Mesothelial cell of epicardium (in vitro differentiated cells): ENCODE results near the gene GNAO1. TPM values are rescaled to one million over a fixed set of nuclear protein-coding genes. Genes with fewer than 3 reads are reported as not detected.

ENCODE experiments used
- DNase-seq, 2 experiments: peaks; one replicate each; pipeline ENCODE4 v3.0.0; 2021; ENCODE audit warnings: low spot score in 2 of 2; ENCODE audit not compliant: unreplicated experiment in 2 of 2
- H3K27ac Mint-ChIP-seq: 2 replicates; pipeline ENCODE4 v1.8.0; 2021; ENCODE audit warnings: mixed read lengths
- H3K27me3 Mint-ChIP-seq: 2 replicates; pipeline ENCODE4 v1.8.0; 2021; ENCODE audit warnings: low read depth, mixed read lengths
- H3K36me3 Mint-ChIP-seq: 2 replicates; pipeline ENCODE4 v1.8.0; 2021; ENCODE audit warnings: mixed read lengths
- H3K4me1 Mint-ChIP-seq: 2 replicates; pipeline ENCODE4 v1.8.0; 2021; ENCODE audit warnings: mixed read lengths
- H3K4me3 Mint-ChIP-seq: 2 replicates; pipeline ENCODE4 v1.8.0; 2021; ENCODE audit warnings: mild to moderate bottlenecking, moderate library complexity, mixed read lengths
- H3K9me3 Mint-ChIP-seq: 2 replicates; pipeline ENCODE4 v1.8.0; 2021; ENCODE audit warnings: mixed read lengths
- CTCF ChIP-seq: fragments of 200-600 bp; sonication (generic); IDR thresholded peaks from one replicate; pipeline ENCODE4 v1.5.0; 2021; ENCODE audit warnings: antibody characterized with exemption; ENCODE audit not compliant: unreplicated experiment
- total RNA-seq: library from RNA; stranded (reverse); gene quantifications from 3 replicates; pipeline ENCODE4 v1.2.1, GENCODE V29; 2021

The GNAO1 gene
- total RNA-seq, 1 donor from 2014 or later: 3.3 TPM

- DNase-seq: no peak
- H3K27me3 Mint-ChIP-seq: no peaks in the 10 kb centered on the region
- no peak overlapping the region for H3K27ac Mint-ChIP-seq
- no peaks in the 10 kb centered on the region for H3K9me3 Mint-ChIP-seq
- no peaks in the 10 kb centered on the region for H3K36me3 Mint-ChIP-seq
- no peak overlapping the region for H3K4me3 Mint-ChIP-seq
- H3K4me1 Mint-ChIP-seq: peaks cover 3% of the 10 kb centered on the region
- no peak for TF ChIP-seq CTCF
These were observed 61.5 kb downstream of the GNAO1 start for GRCh38 chr16:56252835-56253234.

GRCh38 chr16:56255904-56256303 is 64.6 kb downstream of the GNAO1 start:
- Mint-ChIP-seq H3K36me3 (no peaks in the 10 kb centered on the region), H3K4me1 (peaks cover 6% of the 10 kb centered on the region), H3K9me3 (no peaks in the 10 kb centered on the region), H3K27ac (no peak overlapping the region), H3K27me3 (no peaks in the 10 kb centered on the region), H3K4me3 (no peak overlapping the region)
- no peak for TF ChIP-seq CTCF
- no peak for DNase-seq

- Mint-ChIP-seq H3K4me1 (peaks cover 7% of the 10 kb centered on the region), H3K27me3 (peaks cover 3% of the 10 kb centered on the region), H3K4me3 (no peak overlapping the region), H3K27ac (no peak overlapping the region), H3K36me3 (no peaks in the 10 kb centered on the region), H3K9me3 (no peaks in the 10 kb centered on the region)
- TF ChIP-seq CTCF: no peak
- DNase-seq: no peak
These were observed 66.0 kb downstream of the GNAO1 start for GRCh38 chr16:56257239-56257638.

- no peak for DNase-seq
- Mint-ChIP-seq H3K4me1 (peaks cover 13% of the 10 kb centered on the region), H3K4me3 (no peak overlapping the region), H3K9me3 (no peaks in the 10 kb centered on the region), H3K27ac (no peak overlapping the region), H3K27me3 (peaks cover 3% of the 10 kb centered on the region), H3K36me3 (no peaks in the 10 kb centered on the region)
- TF ChIP-seq CTCF: no peak
These were observed 66.5 kb downstream of the GNAO1 start for GRCh38 chr16:56257666-56258342.

GRCh38 chr16:56258508-56259424 is 67.5 kb downstream of the GNAO1 start:
- H3K4me3 Mint-ChIP-seq: no peak overlapping the region
- no peak overlapping the region for H3K27ac Mint-ChIP-seq
- no peaks in the 10 kb centered on the region for H3K9me3 Mint-ChIP-seq
- H3K36me3 Mint-ChIP-seq: no peaks in the 10 kb centered on the region
- DNase-seq: no peak
- peaks cover 14% of the 10 kb centered on the region for H3K4me1 Mint-ChIP-seq
- no peak for TF ChIP-seq CTCF
- peaks cover 3% of the 10 kb centered on the region for H3K27me3 Mint-ChIP-seq
